Right hindlimb (tissue), 1 donor: ENCODE measurements around the gene ZNF367.
"Not testable (repeated sequence)": the region's sequence is repeated elsewhere in the genome, so short reads cannot be mapped to it uniquely, and the experiment has no call there.

Source experiments
- DNase-seq: peaks from one replicate; pipeline ENCODE4 v3.0.0-alpha.2; 2018

ZNF367 gene

DNA sequence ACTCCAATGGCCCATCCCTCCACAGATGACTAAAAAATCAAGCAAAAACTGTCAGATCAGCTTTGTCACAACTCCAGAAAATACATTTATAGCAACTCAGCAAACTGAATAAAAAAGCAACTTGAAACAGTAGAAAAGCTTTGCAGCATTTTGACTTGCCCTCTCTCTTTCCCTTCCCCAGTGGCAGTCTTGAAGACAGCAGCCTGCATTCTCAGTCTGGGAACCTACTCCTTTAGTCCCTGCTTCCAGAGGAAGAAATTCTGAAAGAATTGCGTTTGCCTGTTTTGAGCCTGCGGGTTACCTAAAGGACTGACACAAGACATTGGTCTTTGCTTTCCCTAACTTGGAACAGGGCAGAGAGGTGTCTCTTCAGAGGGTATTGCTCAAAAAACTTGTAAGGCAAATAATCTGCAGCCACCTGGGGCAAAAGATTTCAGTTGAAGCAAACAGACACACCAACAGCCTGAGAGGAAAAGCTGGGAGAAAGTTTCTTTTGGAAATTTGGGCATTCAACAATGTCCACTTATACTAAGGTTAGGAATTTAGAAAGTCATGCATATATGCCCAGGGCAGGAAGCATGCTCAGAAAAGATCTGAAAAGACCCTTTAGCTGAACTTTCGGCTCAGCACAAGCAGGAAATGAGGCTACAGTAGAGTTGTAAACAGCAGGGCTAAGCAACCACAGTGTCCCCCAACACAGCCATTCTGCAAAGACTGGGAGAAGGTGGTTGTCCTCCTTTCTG lies 19.4 kb downstream of the ZNF367 start:
- DNase-seq = no peak

DNA sequence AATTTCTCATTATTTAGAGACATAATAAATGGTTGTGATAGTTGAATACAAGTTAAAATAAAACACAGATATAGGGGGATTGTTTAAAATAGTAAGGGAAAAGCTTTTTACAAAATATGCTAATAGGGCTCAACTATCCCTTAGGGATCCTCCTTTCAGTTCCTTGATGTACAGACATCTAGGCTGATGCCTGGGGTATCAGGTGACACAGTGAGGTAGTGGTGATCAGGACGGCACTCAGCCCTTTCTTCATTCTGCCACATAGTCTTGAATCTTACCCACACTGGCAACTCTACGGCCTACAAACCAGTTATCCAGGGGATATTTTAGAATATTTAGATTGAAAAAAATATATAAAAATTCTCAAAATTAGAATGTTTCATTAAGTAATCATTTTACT lies 22.2 kb downstream of the ZNF367 start:
- no peak for DNase-seq

DNA sequence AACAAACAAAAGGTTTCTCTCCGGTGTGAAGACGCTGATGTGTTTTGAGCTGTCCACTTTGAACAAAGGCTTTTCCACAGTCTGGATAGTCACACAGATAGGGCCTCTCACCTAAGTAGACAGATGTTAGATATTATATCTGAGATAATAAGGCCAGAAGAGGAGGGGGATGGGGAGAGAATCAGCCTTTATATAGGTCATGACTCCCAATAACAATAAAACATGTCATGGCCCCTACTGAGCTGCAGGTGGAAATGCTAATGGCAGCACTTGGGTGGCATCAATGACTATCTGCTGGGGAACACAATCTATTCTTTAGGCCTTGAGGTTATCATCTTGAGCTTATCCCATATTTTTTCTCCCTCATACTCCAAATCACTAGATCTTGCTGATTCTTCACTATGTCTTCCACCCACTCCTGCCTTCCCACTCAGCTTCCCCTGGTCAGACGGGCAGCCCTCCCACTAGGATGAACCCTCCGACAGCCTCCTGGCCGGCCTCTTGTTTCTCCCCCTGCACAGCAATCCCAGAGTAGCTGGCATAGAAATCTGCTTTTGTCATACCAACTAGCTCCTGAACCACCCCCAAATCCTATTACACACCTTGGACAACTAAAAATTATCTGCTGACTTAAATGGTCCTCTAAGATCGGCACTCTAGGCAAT lies 23.2 kb downstream of the ZNF367 start:
- DNase-seq = no peak

DNA sequence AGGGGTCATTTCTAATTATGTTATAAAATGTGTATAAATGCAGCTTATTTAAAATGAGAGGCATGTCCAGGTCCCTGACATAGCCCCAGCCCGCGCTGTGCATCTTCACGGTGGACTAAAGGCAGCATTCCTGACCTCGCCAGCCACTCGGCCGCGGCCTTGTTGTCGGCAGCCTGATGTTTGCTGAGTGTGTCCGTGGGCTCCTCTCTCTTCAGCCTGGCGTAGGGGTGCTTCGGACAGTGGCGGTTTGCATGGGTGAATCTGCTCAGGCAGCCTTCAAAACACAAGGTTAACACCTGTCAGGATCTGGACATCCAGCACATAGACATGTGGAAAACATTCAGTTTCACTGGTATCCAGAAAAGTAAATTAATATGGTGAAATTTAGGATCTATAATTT lies 25.9 kb downstream of the ZNF367 start:
- no peak for DNase-seq

DNA sequence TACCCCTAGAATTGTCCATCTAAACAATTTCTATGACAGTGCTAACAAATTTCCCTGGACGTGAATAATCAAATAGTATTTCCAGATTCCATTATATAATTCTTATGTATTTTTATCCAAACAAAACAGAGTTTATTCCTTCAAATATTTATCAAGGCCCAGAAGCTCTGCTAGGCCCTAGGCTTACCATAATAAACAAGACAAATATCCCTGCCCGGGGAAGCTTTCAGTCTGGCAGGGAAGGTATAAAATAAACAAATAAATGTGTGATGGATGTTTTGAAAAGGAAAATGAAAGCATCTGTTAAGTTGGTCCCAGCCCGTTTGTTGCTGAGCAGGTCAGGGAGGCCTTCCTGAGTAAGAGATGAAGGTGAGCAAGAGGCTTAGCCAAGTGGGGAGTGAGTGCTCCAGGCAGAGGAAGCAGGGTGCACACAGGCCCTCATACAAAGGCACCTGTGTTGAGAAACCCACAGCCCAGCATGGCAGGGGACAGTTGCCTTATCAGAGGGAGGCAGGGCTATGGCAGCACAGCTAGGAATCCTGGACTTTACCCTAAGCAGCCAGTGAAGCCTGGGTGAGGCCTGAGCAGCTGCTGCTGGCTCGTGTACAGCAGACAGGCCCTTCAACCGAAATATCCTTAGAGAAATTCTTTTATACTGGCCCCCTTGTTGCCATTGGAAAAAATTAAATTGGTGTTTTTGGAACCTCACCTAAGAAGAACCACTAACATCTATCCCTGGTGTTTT lies 27.0 kb downstream of the ZNF367 start:
- no peak for DNase-seq

DNA sequence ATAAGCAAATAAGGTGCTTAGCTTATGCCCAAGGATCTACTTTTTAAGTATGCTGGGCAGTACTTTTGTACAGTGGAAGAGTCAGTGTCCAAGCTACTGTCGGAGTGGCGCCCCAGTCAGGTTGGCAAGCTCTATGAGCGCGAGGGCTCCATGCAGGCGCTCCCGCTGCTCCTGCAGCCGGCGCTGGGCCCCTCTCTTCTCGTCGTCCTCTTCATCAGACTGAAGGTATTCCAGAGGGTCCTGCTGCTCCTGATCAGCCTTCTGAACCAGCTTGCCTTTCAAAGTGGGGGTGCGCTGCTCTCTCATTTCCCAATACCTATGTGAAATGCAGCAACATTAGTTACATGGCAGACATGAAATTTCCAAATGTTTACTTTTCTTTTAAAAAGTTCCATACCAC lies 30.0 kb downstream of the ZNF367 start:
- no peak for DNase-seq

DNA sequence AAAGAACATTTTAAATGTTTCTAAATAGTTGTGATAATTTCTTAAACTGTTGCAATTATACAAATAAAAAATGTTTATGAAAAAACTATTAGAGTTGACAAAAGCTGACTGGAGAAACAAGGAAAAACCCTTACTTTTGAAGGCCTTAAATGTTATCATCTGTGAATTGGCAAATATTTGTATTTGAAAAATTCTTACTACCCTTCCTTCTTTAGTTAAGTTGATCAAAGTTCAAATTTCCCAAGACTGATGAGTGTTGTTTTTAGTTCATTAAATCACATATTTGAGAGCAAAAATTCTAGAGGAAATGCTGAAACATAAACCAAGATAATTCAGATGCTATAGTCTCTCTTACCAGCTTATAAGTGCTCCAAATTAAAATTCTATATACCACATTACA lies 32.0 kb downstream of the ZNF367 start:
- DNase-seq = no peak

DNA sequence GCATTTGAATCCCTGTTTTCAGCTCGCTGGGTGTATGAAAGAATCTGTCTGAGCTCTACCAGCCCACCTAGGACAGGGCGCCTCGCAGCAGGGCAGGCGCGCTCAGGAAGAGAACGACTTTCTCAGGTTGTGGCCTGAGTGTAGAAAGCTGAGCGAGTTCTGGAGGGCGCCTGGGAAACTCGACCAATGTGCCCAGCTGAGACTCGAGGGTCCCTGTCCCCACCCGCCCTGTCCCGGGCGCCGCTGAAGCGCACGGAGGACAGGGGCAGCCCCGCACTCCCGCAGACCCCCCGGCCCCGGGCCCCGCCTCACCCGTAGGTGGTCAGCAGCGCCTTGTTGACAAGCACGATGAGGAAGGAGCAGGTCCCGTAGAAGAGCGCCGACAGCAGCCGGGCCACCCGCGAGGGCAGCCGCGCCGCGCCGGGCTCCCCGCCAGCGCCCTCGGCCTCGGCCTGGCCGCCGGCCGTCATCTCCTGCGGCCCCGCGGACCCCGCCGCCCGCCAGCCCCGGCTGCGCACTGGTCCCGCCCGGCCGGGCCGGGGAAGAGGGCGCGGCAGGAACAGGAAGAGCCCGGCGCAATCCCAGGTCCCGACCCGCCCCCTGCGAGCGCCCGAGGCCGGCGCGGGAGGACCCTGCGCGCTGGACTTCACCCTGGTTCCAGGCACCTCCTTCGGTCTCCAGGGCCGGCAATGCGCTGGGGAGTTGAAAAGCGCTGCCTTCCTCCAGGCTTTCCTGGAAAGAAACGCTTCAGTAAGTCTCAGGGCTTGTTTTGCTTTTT lies 34.8 kb downstream of the ZNF367 start, which contains the start of gene SLC35D2:
TSS of gene SLC35D2 (minus strand) at position 547 of the 778 bp plus-strand sequence. CDS start at position 470, 77 bp downstream.
- peak; percentile 60 for DNase-seq

DNA sequence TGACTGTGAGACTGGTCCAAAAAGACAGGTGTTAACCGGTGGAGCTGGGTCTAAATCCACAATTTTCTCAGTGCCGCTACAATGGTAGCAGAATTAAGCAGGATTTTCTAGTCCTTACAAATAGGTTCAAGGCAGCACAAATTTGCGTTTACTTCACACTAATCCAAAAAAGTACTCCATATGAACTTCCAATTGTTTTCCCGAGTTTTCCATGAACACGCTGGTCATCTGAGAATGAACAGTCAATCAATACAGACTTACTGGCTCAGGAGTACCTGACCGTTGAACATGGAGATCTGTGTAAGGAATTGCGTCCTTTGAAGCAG lies 35.4 kb downstream of the ZNF367 start:
- DNase-seq = no peak

DNA sequence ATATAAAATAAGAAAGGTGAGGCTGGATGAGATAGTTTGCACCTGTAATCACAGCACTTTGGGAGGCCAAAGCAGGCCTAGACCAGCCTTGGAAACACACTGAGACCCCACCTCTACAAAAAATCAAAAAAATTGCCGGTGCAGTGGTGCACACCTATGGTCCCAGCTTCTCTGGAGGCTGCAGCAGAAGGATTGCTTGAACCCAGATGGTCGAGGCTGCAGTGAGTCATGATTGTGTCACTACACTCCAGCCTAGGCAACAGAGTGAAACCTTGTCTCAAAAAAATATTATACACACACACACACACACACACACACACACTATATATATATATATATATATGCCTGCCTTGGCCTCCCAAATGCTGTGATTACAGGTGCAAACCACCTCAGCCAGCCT lies 36.0 kb downstream of the ZNF367 start:
- no peak for DNase-seq

DNA sequence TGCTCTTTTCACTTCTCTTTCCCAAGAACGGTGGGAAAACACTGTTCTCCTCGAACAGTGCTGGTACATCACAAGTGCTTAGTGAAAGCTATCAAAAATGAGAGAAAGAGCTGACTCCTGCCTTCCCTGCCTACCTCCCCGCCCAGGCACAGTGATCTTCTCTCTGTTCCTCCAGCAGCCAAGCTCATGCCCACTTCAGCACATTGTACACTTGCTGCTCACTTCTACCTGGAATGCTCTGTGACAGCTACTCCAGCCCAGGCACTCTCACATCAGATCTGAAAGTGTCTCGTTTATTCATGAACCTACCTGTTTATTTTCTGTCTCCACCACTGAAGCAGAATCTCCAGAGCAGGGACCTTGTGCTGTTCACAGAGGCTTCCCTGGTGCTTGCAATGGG lies 36.5 kb downstream of the ZNF367 start:
- no peak for DNase-seq

DNA sequence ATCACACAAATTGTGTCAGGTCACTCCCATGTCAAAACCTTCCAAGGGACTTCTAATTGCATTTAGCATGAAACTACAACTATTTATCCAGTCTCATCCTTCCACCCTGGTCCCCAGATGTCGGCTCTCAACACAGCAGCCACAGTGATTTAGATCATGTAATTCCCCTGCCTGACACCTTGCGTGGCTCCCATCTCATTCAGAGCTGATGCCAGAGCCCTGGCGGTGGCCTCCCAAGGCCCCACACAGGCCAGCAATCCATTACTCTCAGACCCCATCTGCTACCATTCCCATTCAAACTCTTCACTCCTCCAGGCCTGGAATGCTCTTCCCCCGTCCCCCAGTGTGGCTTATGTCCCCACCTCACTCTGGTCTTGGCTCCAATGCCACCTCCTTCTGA lies 37.0 kb downstream of the ZNF367 start:
- DNase-seq = no peak

DNA sequence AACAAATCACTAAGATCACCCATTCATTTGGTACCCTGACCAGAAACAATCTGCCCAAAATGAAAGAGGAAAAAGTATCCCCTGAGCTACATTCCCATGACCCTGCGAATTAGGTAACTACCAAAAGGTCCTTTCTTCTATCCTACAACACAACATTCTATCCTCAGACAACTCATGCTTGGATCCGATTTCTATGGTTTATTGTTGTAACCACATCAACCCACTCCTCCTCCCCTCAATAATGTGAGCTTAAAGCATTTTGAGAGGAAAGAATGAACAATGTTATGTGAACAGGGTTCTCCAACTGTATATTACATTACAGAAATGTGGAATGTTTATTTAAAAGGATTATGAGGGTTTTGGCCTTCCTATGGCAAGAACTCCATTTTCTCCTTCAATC lies 38.7 kb downstream of the ZNF367 start:
- no peak for DNase-seq

DNA sequence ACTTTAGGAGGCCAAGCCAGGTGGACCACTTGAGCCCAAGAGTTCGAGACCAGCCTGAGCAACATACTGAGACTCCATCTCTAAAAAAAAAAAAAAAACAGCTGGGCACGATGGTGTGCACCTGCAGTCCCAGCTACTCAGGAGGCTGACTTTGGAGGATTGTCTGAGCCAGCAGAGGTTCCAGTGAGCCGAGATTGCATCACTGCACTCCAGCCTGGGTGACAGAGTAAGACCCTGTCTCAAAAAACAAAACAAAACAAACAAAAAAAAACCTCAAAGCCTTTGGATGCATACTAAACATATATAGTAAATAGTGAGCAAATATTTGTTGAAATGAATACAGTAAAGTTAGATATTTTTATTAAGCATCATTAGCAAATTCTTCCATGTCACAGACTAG lies 40.0 kb downstream of the ZNF367 start:
- DNase-seq = no peak

DNA sequence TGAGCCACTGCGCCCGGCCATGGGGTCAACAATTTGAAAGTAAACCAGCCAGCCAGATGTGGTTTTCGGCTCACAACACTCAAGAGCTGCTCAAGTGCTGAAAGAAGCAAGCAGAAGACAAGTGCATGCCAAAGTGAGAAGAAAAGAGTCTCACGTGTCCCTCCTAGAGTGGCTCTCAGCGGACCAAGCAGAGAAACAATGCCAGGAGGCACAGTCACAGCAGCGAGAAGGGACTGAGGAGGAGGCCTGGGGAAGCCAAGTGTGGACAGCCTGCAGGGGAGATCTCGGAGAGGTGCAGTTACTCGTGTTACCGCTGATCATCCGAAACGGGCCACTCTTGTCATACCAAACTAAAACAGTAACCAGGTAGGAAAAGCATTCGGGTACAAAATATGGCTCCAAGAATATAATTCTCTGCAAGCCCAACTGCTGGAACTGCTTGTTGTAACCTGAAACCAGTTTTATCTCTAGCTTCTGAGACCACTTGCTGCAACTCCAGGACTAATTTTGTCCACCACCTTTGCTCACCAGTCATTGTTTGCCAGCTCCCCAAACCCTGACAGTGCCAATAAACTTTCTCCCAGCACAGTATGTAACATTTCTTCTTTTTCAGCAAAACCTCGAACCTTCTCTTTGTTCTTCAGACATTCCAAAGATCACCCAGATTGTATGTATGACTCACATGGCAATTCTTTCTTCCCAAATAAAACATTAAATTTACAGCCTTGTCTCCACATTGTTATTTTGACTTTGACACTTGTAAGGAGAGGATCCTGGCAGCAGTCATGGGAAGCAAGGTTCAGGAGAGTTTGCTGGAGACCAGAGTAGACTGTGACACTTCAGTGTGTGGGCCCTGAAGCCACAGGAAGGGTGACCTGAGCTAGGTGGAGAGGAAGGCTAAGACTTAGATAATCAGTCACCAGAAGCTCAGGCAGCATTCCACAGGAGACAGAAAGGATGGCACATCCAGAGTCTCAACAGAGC lies 41.0 kb downstream of the ZNF367 start:
- no peak for DNase-seq

DNA sequence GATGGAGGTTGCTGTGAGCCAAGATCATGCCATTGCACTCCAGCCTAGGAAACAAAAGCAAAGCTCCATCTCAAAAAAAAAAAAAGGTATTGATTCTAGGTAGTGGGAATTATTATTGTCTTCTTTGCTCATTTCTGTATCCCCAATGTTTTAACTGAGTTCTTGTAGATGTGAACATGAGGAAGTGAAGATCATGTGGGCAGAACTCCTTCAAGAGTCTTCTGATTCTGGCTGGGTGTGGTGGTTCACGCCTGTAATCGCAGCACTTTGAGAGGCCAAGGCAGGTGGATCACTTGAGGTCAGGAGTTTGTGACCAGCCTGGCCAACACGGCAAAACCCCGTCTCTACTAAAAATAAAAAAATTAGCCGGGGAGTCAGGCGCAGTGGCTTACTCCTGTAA lies 42.7 kb downstream of the ZNF367 start:
- DNase-seq = not testable (repeated sequence)

DNA sequence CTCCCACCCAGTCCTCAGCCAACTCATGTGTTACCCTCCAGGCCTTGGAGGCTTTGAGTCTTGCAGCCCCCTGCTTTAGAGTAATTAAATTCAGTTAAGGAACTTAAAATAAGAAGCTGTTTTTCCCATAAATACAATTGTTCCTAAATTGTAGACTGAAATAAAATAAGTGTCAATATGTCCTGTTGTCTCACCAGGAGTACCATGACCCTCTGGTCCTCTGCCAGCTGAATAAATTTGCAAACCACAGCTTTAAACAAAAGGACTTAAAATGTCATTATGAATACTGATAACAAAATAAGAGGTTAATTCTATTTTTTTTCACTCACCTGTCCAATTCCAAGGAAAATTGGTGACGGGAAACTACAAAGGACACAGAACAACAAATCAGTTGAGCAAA lies 50.2 kb downstream of the ZNF367 start:
- DNase-seq = no peak

DNA sequence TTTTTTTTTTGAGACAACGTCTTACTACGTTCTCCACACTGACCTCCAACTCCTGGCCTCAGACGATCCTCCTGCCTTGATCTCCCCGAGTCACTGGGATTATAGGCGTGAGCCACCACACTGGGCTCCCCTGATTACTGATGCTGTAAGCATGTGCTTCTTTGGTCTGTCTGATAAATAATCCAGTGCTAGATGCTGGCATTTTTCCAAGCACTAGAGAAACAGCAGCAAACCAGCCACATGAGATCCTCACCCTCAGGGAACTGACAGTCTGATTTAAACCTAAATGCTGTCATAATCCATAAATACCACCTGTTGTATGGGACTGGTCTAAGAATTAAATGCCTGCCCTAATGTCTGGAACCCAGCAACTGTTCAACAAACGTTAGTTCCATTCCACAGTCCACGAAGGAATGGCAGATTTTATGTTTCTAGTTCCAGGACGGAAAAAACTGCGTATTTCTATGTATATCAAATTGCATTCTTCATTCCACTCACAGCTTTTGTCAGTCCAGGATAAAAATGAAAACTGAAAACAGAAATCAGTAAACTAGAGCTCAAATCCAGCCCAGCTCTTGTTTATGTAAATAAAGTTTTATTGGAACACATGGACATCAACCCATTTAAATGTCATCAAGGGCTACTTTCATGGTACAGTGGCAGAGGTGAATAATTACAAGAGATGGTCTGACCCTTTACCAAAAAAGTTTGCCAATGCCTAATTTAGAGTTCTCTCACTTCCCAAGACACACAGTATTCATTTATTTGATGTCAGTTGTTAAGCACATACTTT lies 54.8 kb downstream of the ZNF367 start:
- DNase-seq = no peak

DNA sequence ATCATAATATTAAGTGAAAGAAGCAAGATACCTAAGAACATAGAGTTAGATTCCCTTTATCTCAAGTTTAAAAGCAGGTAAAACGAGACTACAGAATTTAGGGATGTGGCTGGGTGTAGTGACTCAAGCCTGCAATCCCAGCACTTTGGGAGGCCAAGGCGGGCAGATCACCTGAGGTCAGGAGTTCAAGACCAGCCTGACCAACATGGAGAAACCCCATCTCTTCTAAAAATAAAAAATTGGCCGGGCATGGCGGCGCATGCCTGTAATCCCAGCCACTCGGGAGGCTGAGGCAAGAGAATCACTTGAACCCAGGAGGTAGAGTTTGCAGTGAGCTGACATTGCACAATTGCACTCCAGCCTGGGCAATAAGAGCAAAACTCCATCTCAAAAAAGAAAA lies 56.1 kb downstream of the ZNF367 start:
- DNase-seq = not testable (repeated sequence)

DNA sequence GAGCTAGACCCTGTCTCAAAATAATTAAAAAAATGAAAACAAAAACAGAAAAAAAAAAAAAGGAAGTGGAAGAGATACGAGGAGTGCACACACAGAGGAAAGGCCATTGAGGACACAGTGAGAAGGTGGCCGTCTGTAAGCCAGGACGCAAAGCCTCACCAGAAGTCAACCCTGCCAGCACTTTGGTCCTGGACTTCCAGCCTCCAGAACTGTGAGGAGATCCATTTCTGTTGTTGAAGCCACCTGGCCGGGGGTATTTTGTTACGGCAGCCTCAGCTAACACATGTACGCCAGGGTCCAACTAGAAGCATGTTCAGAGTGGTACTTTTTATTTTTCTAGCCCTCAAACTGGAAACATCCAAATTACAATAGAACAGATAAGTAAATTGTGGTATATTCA lies 56.5 kb downstream of the ZNF367 start:
- DNase-seq = no peak

DNA sequence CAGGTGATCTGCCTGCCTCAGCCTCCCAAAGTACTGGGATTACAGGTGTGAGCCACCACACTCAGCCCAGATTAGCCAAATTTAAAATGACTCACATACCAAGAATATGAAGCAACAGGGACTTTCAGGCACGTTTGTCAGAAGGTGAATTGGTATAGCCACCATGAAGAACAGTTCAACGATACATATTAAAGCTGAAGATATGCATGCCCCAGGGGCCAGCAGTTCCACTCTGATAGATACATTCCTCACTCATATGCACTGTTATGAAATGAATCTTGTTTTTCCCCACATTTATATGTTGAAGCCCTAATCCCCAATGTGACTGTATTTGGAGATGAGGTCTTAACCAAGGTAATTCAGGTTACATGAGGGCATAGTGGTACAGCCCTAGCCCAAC lies 57.2 kb downstream of the ZNF367 start:
- no peak for DNase-seq
